Measurements from ENCODE around the gene IPO9.

Gene IPO9

GRCh38 chr1:201930137-201930536 lies 101.2 kb downstream of the IPO9 start:
- H3K36me3 ChIP-seq (ENCODE audit: control insufficient read depth, insufficient read depth, low read length) = no peaks in the 10 kb centered on the region
- H3K27me3 ChIP-seq (ENCODE audit: control insufficient read depth, insufficient read depth, low read length) = no peaks in the 10 kb centered on the region
- no peaks in the 10 kb centered on the region for H3K4me1 ChIP-seq (ENCODE audit: control insufficient read depth, insufficient read depth, low read length)
- H3K9me3 ChIP-seq (ENCODE audit: control insufficient read depth, insufficient read depth, low read length) = no peaks in the 10 kb centered on the region
- no peak overlapping the region for H3K9ac ChIP-seq (ENCODE audit: low read depth, low read length)
- no peak overlapping the region for H3K4me3 ChIP-seq (ENCODE audit: low read depth, low read length)
- H3K27ac ChIP-seq (ENCODE audit: low read depth, low read length) = no peak overlapping the region

GRCh38 chr1:201930803-201931202 lies 101.8 kb downstream of the IPO9 start:
- Histone ChIP-seq H3K4me3 (ENCODE audit: low read depth, low read length) (no peak overlapping the region), H3K9me3 (ENCODE audit: control insufficient read depth, insufficient read depth, low read length) (no peaks in the 10 kb centered on the region), H3K9ac (ENCODE audit: low read depth, low read length) (no peak overlapping the region), H3K36me3 (ENCODE audit: control insufficient read depth, insufficient read depth, low read length) (no peaks in the 10 kb centered on the region), H3K4me1 (ENCODE audit: control insufficient read depth, insufficient read depth, low read length) (no peaks in the 10 kb centered on the region), H3K27ac (ENCODE audit: low read depth, low read length) (no peak overlapping the region), H3K27me3 (ENCODE audit: control insufficient read depth, insufficient read depth, low read length) (no peaks in the 10 kb centered on the region)

All from HUES48 (cell line).